ENCODE results near the gene RGS7.

DNA sequence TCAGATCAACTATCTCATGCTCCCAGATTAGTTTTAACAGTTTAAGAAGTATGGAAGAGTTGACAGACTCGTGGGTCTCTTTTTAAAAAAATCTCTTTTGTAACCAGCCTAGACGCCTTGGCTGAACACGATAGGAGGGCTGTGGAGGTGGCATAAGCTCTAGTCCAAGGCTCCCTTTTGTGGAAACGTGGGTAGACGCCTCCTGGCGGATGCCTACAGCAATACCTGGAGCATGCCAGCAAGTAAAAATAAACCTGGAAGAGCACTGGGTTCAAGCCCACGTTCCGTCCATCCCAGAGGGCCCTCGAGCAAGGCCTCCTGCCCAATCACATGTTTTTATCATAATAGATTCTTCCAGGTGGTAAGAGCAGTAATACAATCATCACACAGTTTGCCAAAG is 87.9 kb downstream of the RGS7 start:
- TF ChIP-seq, protein P1, sequence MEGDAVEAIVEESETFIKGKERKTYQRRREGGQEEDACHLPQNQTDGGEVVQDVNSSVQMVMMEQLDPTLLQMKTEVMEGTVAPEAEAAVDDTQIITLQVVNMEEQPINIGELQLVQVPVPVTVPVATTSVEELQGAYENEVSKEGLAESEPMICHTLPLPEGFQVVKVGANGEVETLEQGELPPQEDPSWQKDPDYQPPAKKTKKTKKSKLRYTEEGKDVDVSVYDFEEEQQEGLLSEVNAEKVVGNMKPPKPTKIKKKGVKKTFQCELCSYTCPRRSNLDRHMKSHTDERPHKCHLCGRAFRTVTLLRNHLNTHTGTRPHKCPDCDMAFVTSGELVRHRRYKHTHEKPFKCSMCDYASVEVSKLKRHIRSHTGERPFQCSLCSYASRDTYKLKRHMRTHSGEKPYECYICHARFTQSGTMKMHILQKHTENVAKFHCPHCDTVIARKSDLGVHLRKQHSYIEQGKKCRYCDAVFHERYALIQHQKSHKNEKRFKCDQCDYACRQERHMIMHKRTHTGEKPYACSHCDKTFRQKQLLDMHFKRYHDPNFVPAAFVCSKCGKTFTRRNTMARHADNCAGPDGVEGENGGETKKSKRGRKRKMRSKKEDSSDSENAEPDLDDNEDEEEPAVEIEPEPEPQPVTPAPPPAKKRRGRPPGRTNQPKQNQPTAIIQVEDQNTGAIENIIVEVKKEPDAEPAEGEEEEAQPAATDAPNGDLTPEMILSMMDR (conservative IDR thresholded peaks at IDR 0.05 in 1 of 2, IDR thresholded peaks at IDR 0.05 in 1 of 2; ENCODE audit: extremely low read depth in 1 of 2, insufficient read depth in 1 of 2, low read depth in 1 of 2, low read length in 2 of 2), result no peak
- no peak for TF ChIP-seq EZH2 (IDR thresholded peaks at IDR 0.05; ENCODE audit: borderline replicate concordance, low read length)

Measured in mammary epithelial cell (primary cell).